Activated T-cell treated with anti-CD3 and anti-CD28 coated beads, Interleukin-2, amount 50 U/mL, for 72 hours (primary cell): ENCODE data around the gene ADAMTS19. TPM values are rescaled to one million over a fixed set of nuclear protein-coding genes. Genes with fewer than 3 reads are reported as not detected.

Source experiments
- ATAC-seq, 2 donors: fragments of 150-1000 bp; cut with Tn5 transposase; replicated peaks in 1 of 2; 2 replicates each; pipeline ENCODE4 v1.10.0; 2021; ENCODE audit warnings: moderate library complexity in 2 of 2, mild to moderate bottlenecking in 1 of 2
- DNase-seq, 2 donors: peaks; one replicate each; pipeline ENCODE4 v3.0.0; 2021 to 2022; ENCODE audit warnings: mixed read lengths in 1 of 2
- H3K27ac Mint-ChIP-seq: one replicate; pipeline ENCODE4 v1.8.0; 2022; ENCODE audit warnings: mild to moderate bottlenecking, moderate library complexity, mixed read lengths
- H3K27me3 Mint-ChIP-seq: one replicate; pipeline ENCODE4 v1.8.0; 2022; ENCODE audit warnings: low read depth, mixed read lengths
- H3K36me3 Mint-ChIP-seq, 2 donors: one replicate each; pipeline ENCODE4 v1.8.0; 2022; ENCODE audit warnings: mixed read lengths in 2 of 2, mild to moderate bottlenecking in 1 of 2; ENCODE audit not compliant: insufficient read depth in 2 of 2
- H3K4me1 Mint-ChIP-seq: one replicate; pipeline ENCODE4 v1.8.0; 2022; ENCODE audit warnings: low read depth, mixed read lengths
- H3K4me3 Mint-ChIP-seq, 2 donors: one replicate each; pipeline ENCODE4 v1.8.0; 2022; ENCODE audit warnings: mild to moderate bottlenecking in 2 of 2, mixed read lengths in 2 of 2, moderate library complexity in 2 of 2
- H3K9me3 Mint-ChIP-seq, 2 donors: one replicate each; pipeline ENCODE4 v1.8.0; 2022; ENCODE audit warnings: mixed read lengths in 2 of 2
- total RNA-seq, 2 donors: library from RNA; stranded (reverse); gene quantifications; one replicate each; pipeline ENCODE4 v1.2.3, GENCODE V29; 2022

The ADAMTS19 gene
- total RNA-seq, 2 donors from 2014 or later, result not detected

DNA sequence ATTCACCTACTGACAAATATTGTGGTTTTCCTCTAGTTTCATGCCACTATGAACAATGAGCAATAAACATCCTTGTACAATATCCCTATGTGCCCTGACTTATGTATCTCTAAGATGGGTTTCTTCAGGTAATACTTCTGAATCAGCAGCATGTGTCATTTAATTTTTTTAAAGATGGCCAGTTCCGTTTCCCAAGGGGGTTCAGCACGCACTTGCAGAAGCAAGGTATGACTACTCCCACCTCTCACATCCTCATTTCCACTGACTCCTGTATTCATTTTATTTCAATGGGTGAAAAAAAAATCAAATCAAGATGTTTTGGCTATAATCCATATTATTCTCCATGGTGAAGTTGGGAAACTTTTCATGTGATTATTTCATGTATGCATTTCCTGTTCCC lies 14.7 kb upstream of the ADAMTS19 start:
- DNase-seq, result no peak
- Mint-ChIP-seq H3K4me1 (no peaks in the 10 kb centered on the region), H3K36me3 (no peaks in the 10 kb centered on the region), H3K27me3 (no peaks in the 10 kb centered on the region), H3K27ac (no peak overlapping the region), H3K9me3 (peaks cover 2 to 4% of the 10 kb centered on the region in 2 donors), H3K4me3 (no peak overlapping the region)
- ATAC-seq, result no peak

DNA sequence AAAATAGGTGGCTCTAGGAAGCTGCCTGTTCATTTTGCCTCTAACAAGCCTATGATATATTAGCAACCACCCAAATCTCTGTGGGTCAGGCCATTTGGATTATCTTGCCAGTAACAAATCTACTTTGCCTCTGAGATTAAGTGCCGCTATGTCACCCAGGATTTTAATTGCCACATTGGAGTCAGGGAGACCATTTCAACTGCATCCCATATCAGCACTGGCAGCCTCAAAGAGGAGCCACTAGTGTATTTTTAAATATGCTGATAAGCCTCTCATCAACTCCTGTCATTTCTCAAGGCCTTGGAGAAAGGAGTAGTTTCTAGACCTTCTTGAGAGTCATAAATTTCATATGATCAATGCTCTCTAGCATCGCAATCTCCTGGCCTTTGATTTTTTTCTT lies 12.1 kb upstream of the ADAMTS19 start:
- Mint-ChIP-seq H3K36me3 (no peaks in the 10 kb centered on the region), H3K27me3 (no peaks in the 10 kb centered on the region), H3K27ac (no peak overlapping the region), H3K4me1 (no peaks in the 10 kb centered on the region), H3K9me3 (peaks cover 2 to 6% of the 10 kb centered on the region in 2 donors), H3K4me3 (no peak overlapping the region)
- no peak for DNase-seq
- ATAC-seq, result no peak

DNA sequence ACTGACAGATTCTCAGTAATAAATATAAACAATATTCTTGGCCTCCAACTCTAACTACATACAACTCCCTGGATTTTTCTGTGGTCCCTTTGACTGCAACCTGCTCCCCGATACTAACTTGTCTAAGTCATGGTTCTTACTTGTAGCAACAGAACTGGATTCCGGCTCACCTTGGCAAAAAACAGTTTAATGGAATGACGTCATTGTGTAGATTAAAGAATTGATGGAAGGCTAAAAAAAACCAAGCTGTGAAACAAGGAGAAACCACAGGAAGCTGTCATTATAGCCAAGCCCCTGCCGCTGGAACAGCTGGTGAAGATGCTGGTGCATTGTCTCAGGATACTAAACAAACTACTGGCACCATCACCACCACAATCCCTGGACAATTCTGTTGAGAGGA lies 11.4 kb upstream of the ADAMTS19 start:
- Mint-ChIP-seq H3K27ac (no peak overlapping the region), H3K27me3 (no peaks in the 10 kb centered on the region), H3K4me3 (no peak overlapping the region), H3K36me3 (no peaks in the 10 kb centered on the region), H3K9me3 (peaks cover 2 to 6% of the 10 kb centered on the region in 2 donors), H3K4me1 (no peaks in the 10 kb centered on the region)
- ATAC-seq (no peak), DNase-seq (no peak)

DNA sequence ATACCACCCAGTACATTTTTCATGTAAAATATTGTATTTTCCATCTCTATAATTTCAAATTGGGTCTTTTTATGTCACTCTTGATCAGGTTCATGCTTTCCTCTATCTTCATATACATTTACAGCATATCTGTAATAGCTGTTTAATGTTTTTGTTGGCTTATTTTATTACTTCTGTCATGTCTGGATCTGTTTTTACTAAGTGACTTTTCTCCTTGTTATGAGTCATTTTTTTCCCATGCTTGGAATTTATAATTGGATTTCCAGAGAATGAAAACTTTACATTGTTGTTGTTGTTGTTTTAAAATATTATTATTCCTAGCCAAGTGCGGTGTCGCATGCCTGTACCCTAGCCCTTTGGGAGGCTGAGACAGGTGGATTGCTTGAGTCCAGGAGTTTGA lies 5.6 kb upstream of the ADAMTS19 start:
- Mint-ChIP-seq H3K4me1 (no peaks in the 10 kb centered on the region), H3K9me3 (peaks cover 3 to 4% of the 10 kb centered on the region in 2 donors), H3K36me3 (no peaks in the 10 kb centered on the region), H3K4me3 (no peak overlapping the region), H3K27me3 (peaks cover 24% of the 10 kb centered on the region), H3K27ac (no peak overlapping the region)
- no peak for DNase-seq
- ATAC-seq, result no peak

DNA sequence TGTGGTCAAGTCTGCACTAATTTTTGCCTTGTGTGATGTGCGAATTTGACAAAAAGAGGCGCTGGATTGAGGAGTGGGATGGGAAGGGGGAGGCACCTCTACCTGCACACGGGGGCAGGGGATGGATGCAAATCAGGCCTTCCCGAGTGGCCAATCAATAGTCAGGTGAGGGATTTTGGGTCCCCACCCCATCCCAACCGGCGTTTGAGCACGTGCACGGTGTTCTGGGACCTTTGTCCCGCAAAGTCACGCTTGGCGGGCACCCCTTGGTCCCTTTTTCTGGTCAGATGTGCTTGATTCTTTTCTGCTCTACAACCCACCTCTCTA lies 685 bp upstream of the ADAMTS19 start:
- H3K9me3 Mint-ChIP-seq, result peaks cover 0 to 2% of the 10 kb centered on the region in 2 donors
- peaks cover 0 to 4% of the 10 kb centered on the region in 2 donors for H3K36me3 Mint-ChIP-seq
- peaks cover 5% of the 10 kb centered on the region for H3K4me1 Mint-ChIP-seq
- no peak for DNase-seq
- ATAC-seq, result no peak
- no peak overlapping the region for H3K4me3 Mint-ChIP-seq
- peaks cover 59% of the 10 kb centered on the region for H3K27me3 Mint-ChIP-seq
- H3K27ac Mint-ChIP-seq, result no peak overlapping the region

DNA sequence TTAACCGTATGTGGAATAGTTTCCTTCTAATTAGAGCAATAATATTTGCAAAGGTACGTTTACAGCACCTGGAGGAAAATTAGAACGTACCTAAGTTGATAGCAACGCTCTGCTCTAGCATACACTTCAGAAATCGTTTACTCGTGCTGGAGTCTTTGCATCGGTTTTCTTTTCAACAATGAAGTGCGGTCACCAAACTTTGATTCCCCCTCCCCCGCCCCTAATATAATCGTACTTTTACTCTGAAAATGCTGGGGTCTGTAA lies 506 bp downstream of the ADAMTS19 start:
- Mint-ChIP-seq H3K4me3 (peak overlapping the region; percentile 80), H3K27me3 (peaks cover 59% of the 10 kb centered on the region), H3K27ac (no peak overlapping the region), H3K4me1 (peaks cover 5% of the 10 kb centered on the region), H3K9me3 (peaks cover 0 to 2% of the 10 kb centered on the region in 2 donors), H3K36me3 (peaks cover 0 to 4% of the 10 kb centered on the region in 2 donors)
- DNase-seq (no peak), ATAC-seq (no peak)

DNA sequence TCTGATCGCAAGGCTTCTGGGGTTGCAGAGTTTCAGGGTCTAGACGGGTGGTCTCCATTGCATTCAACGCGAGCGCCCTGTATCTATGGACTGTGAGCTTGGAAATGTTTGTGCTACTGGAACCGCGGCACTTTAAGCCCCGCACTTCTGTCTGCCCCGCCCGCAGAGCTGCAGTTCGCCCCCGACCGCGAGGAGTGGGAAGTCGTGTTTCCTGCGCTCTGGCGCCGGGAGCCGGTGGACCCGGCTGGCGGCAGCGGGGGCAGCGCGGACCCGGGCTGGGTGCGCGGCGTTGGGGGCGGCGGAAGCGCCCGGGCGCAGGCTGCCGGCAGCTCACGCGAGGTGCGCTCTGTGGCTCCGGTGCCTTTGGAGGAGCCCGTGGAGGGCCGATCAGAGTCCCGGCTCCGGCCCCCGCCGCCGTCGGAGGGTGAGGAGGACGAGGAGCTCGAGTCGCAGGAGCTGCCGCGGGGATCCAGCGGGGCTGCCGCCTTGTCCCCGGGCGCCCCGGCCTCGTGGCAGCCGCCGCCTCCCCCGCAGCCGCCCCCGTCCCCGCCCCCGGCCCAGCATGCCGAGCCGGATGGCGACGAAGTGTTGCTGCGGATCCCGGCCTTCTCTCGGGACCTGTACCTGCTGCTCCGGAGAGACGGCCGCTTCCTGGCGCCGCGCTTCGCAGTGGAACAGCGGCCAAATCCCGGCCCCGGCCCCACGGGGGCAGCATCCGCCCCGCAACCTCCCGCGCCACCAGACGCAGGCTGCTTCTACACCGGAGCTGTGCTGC lies 1.0 kb downstream of the ADAMTS19 start:
- peaks cover 0 to 4% of the 10 kb centered on the region in 2 donors for H3K36me3 Mint-ChIP-seq
- no peak overlapping the region for H3K27ac Mint-ChIP-seq
- H3K27me3 Mint-ChIP-seq, result peaks cover 59% of the 10 kb centered on the region
- ATAC-seq (peak; percentile 55 to 69), DNase-seq (peak; percentile 14 to 35)
- peaks cover 5% of the 10 kb centered on the region for H3K4me1 Mint-ChIP-seq
- H3K4me3 Mint-ChIP-seq, result peak overlapping the region; percentile 80
- H3K9me3 Mint-ChIP-seq, result peaks cover 0 to 2% of the 10 kb centered on the region in 2 donors

DNA sequence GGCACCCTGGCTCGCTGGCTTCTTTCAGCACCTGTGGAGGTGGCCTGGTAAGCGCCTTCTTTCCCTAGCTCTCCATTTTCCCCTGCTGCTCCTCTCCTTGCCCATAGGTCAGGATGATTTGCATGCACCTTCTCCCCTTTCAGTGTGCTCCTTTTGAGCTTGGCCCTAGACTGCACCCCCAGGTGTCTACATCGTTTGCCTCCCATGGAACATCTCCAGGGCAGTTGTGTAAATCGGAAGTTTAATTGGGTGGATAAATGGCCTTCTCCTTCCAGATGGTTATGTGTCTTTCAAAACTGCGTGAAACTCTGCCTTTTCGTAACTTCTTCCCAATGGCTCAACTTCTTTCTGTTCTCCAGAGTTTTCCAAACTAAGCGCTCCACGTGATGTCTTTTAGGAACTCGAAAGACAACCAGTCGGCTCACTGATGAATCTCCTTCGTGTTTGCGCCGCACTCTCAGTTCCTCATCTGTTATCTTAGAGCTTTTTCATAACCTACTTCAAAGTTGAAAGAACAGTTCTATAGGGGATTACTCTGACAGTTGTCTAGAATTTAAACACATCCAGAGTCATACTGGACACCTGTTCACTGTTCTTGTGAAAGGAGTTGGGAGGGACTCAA lies 1.7 kb downstream of the ADAMTS19 start:
- Mint-ChIP-seq H3K27me3 (peaks cover 55% of the 10 kb centered on the region), H3K4me3 (peak overlapping the region; percentile 51 to 70), H3K9me3 (peaks cover 0 to under 1% of the 10 kb centered on the region in 2 donors), H3K4me1 (peaks cover 5% of the 10 kb centered on the region), H3K27ac (no peak overlapping the region), H3K36me3 (peaks cover 0 to 4% of the 10 kb centered on the region in 2 donors)
- no peak for ATAC-seq
- DNase-seq, result no peak

DNA sequence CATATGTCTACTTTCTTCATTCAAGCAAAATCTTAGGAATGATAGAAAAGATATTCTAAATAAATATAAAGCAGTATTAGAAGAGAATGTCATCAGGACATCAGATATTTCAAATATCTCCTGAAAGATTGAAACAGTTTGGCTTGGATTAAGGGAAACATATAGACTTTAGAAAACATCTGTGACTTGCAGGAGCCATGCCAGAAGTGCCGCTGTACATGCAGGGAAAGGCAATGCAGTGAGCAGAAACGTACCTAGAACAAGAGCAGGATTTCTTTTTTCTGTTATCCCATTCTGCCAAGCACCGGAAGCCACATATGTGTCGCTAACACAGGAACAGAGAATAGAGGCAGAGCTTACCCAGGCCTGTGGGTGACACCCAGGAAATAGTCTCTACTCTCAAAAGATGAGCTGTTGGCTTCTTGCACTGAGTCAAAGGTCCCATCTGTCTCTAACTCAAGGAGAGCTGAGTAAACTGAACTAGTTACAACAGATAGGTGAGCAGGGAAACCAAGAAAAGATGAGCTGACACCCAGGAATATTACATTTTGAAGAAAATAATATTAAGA lies 5.8 kb downstream of the ADAMTS19 start:
- H3K9me3 Mint-ChIP-seq, result no peaks in the 10 kb centered on the region
- H3K4me3 Mint-ChIP-seq, result no peak overlapping the region
- H3K27ac Mint-ChIP-seq, result no peak overlapping the region
- peaks cover 0 to 4% of the 10 kb centered on the region in 2 donors for H3K36me3 Mint-ChIP-seq
- DNase-seq (no peak), ATAC-seq (no peak)
- H3K4me1 Mint-ChIP-seq, result peaks cover 5% of the 10 kb centered on the region
- H3K27me3 Mint-ChIP-seq, result peaks cover 25% of the 10 kb centered on the region

DNA sequence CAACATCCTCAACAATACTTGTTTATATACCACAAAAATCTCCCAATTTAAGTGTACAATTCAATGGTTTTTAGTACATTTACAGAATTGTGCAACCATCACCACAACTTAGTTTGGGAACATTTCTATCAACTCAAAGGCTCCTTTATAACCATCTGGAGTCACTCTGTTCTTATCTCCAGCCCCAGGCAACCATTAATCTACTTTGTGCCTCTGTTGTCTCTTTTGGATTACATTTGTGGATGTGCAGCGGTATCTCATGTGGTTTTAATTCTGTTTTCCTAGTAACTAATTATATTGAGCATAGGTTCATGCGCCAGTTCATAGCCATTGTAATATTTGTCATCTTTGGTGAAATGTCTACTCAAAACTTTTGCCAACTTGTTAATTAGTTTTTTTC lies 14.4 kb downstream of the ADAMTS19 start:
- Mint-ChIP-seq H3K27me3 (no peaks in the 10 kb centered on the region), H3K9me3 (no peaks in the 10 kb centered on the region), H3K36me3 (no peaks in the 10 kb centered on the region), H3K4me1 (no peaks in the 10 kb centered on the region), H3K4me3 (no peak overlapping the region), H3K27ac (no peak overlapping the region)
- ATAC-seq (no peak), DNase-seq (no peak)

DNA sequence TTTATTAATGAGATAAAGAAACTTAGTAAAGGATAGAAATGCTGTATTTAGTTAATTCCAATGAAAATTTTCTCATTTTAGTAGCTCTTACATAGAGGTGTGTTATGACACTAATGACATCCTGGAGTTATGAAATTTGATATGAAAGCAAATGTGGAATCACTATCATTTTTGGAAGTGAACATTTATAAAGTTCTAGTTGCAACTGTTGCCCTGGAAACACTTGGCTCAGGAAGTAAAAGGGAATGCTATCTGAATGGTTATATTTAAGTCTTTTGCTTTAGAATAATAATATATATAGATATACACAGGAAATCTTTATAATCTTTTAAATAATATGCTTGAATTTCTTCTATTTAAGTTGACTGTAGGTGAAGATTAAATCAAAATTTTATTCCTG lies 16.7 kb downstream of the ADAMTS19 start:
- Mint-ChIP-seq H3K4me1 (no peaks in the 10 kb centered on the region), H3K27me3 (no peaks in the 10 kb centered on the region), H3K4me3 (no peak overlapping the region), H3K36me3 (no peaks in the 10 kb centered on the region), H3K27ac (no peak overlapping the region), H3K9me3 (no peaks in the 10 kb centered on the region)
- ATAC-seq, result no peak
- DNase-seq, result no peak

DNA sequence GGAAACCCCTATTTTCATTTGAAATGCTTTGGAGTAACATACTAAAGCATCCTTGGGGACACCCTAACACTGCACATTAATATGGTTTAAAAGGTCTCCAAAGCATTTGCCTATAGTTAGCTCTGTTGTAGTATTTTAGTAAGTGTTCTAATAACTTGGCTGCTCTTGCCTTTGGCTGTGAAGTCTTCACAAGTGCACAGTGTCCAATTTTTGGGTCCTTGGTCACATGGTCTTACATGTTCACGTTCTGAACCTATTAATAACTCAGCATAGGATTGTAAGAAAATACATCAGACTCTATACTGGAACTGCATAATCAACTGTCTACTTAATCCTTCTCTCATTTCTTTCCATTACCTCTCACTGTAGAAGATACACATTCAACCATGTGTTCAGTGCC lies 17.4 kb downstream of the ADAMTS19 start:
- DNase-seq (no peak), ATAC-seq (no peak)
- Mint-ChIP-seq H3K4me1 (no peaks in the 10 kb centered on the region), H3K36me3 (no peaks in the 10 kb centered on the region), H3K27me3 (no peaks in the 10 kb centered on the region), H3K4me3 (no peak overlapping the region), H3K27ac (no peak overlapping the region), H3K9me3 (no peaks in the 10 kb centered on the region)

DNA sequence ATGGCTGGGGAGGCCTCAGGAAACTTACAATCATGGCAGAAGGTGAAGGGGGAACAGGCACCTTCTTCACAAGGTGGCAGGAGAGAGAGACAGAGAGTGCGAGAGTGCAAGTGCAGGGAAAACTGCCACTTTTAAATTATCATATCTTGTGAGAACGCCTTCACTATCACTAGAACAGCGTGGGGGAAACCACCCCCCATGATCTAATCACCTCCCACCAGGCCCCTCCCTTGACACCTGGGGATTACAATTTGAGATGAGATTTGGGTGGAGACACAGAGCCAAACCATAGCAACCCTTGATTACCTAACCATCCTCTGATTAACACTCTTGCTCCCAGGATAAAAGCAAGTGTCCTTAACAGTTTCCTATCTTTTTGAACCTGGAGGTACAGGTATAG lies 21.1 kb downstream of the ADAMTS19 start:
- no peaks in the 10 kb centered on the region for H3K9me3 Mint-ChIP-seq
- no peaks in the 10 kb centered on the region for H3K4me1 Mint-ChIP-seq
- DNase-seq, result no peak
- H3K4me3 Mint-ChIP-seq, result no peak overlapping the region
- ATAC-seq, result no peak
- H3K27ac Mint-ChIP-seq, result no peak overlapping the region
- no peaks in the 10 kb centered on the region for H3K27me3 Mint-ChIP-seq
- H3K36me3 Mint-ChIP-seq, result no peaks in the 10 kb centered on the region

DNA sequence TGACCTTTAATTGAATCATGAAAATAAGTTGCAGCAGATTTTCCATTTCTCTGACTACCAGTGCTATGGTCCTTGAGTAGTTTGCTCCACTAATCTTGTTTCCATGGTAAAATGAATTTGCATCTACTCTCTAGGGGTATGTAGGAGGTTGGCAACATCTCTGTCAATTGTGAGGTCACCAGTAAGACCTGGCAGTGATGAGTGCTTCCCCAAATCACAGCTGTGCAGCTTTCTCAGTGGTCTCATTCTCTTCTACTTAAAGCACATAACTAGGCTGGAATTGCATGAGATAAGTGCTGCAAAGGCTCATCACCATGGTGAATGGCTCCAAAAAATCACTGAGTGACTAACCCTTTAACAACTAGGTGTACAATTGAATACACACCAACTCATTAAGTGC lies 36.3 kb downstream of the ADAMTS19 start:
- H3K27ac Mint-ChIP-seq, result no peak overlapping the region
- ATAC-seq (no peak), DNase-seq (no peak)
- H3K36me3 Mint-ChIP-seq, result no peaks in the 10 kb centered on the region
- H3K9me3 Mint-ChIP-seq, result peaks cover 2% of the 10 kb centered on the region in 2 donors
- H3K4me1 Mint-ChIP-seq, result no peaks in the 10 kb centered on the region
- no peak overlapping the region for H3K4me3 Mint-ChIP-seq
- H3K27me3 Mint-ChIP-seq, result no peaks in the 10 kb centered on the region
